GM18907 (cell line): Measurements from ENCODE around the gene MRM3.
"Not testable (repeated sequence)": the region's sequence is repeated elsewhere in the genome, so short reads cannot be mapped to it uniquely, and the experiment has no call there.

ENCODE experiments used
- ATAC-seq: cut with Tn5 transposase; IDR thresholded peaks from one replicate; pipeline ENCODE4 v1.9.1; 2021; ENCODE audit warnings: mild to moderate bottlenecking, moderate library complexity; ENCODE audit not compliant: unreplicated experiment

Gene MRM3, protein sequence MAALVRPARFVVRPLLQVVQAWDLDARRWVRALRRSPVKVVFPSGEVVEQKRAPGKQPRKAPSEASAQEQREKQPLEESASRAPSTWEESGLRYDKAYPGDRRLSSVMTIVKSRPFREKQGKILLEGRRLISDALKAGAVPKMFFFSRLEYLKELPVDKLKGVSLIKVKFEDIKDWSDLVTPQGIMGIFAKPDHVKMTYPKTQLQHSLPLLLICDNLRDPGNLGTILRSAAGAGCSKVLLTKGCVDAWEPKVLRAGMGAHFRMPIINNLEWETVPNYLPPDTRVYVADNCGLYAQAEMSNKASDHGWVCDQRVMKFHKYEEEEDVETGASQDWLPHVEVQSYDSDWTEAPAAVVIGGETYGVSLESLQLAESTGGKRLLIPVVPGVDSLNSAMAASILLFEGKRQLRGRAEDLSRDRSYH

DNA sequence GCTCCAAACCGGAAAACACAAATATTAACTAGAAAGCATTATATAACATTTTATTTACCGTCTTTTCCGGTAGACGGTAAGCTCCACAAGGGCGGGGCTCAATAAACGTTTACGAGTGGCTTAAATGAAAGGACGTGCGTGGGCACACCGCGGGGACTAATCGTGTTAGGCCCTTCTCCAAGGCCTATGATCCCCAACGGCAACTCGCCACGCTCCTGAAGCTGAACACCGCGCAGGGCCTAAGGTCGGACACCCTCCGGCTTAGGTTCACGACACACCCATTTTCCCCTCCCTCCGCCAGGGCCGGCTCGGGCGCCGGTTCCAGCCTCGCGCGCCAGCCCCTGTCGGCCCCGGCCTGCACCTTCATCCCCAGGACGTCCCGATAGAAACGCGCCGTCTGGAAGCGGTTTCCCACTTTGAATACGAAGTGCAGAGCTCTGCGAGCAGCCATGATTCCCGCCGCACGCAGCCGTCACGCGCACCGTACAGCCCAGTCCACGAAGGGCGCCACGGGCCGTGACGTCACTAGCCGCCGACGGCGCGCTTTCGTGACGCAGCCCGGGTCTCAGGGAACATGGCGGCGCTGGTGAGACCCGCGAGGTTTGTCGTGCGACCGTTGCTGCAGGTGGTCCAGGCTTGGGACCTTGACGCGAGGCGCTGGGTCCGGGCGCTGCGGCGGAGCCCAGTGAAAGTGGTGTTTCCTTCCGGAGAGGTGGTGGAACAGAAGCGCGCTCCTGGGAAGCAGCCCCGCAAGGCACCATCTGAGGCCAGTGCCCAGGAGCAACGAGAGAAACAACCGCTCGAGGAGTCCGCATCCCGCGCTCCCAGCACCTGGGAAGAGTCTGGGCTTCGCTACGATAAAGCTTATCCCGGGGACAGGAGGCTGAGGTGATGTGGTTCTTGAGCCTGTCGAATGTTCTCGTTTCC lies at the start of gene MRM3, which contains the start of gene GLOD4:
Gene MRM3 (plus strand): TSS at position 549 of the 927 bp plus-strand sequence. CDS start 26 bp downstream, at position 575.
Gene GLOD4 (minus strand): TSS at position 476 of the 927 bp plus-strand sequence. CDS start 25 bp downstream, at position 451.
- ATAC-seq, result peak; percentile 84

DNA sequence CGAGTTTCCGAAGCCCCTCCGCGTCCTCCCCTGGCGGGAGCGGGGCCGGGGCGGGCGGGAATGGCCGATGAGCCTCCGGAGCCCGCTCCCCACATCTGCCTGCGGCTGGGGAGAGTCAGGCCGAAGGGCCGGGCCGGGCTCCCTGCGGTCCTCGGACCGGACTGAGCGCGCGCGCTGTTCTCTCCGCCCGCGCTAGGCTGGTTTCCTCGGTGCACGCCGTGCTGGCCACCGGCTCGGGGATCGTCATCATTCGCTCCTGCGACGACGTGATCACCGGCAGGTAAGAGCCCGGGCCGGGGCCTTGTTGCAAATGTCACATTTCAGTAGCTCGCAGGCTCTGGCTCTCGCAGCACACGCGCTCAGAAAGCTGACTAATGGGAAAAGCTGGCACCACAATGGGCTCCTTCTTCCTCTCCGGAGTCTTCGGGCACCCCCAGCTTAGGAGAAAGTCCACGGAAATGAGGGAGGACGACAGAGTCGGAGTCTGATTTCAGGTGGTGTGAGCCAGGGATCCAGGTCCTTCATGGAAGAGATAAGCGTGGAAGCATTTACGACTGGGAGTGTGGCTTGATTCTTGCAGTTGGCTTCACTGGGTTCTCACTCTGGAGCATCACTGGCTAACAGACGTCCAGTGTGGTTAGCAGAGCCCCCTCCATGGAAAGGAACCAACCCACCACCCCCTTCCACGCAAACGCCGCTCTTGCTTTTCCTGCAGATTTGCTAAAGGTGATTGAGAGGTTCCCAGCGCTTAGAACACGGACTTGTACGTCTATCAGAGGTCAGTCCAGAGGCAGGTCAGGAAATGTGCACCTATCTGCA lies 49.0 kb upstream of the MRM3 start:
- ATAC-seq, result peak; percentile 32

DNA sequence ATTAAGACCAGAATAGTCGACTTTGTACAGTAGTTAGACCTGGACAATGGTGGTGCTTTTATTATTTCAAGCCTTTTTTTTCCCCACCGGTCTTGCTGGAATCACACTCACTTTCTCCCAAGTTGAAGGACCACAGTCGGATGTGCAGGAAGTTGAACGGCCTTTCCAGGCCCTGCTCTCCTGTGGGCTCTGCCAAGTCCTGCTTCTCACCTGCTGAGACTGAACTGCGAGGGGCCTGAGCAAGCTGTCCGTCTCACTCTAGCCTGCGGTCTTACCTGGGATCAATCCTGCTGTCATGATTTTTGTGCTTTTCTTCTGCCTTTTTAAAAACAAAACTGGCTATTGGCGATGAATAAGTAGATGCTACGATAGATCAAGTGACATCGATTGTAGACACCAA lies 48.4 kb upstream of the MRM3 start:
- ATAC-seq, result no peak

DNA sequence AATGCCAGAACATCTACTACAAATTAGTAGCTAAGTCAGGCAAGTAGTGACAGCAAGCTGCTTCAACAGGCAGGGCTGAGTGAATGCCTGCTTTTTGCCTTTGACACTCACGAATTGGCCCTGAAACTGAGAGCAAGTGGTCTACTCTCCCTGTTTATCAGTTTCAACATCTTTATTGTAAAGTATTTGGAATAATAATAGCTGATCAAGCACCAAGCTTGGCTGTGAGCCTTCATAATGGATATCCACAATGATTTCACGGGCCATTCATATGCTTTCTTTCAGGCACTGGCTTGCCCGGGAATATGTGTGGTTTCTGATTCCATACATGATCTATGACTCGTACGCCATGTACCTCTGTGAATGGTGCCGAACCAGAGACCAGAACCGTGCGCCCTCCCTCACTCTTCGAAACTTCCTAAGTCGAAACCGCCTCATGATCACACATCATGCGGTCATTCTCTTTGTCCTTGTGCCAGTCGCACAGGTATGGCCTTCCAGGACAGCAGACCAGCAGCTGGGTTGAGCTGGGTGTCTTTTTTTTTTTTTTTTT lies 44.5 kb upstream of the MRM3 start:
- ATAC-seq, result no peak

DNA sequence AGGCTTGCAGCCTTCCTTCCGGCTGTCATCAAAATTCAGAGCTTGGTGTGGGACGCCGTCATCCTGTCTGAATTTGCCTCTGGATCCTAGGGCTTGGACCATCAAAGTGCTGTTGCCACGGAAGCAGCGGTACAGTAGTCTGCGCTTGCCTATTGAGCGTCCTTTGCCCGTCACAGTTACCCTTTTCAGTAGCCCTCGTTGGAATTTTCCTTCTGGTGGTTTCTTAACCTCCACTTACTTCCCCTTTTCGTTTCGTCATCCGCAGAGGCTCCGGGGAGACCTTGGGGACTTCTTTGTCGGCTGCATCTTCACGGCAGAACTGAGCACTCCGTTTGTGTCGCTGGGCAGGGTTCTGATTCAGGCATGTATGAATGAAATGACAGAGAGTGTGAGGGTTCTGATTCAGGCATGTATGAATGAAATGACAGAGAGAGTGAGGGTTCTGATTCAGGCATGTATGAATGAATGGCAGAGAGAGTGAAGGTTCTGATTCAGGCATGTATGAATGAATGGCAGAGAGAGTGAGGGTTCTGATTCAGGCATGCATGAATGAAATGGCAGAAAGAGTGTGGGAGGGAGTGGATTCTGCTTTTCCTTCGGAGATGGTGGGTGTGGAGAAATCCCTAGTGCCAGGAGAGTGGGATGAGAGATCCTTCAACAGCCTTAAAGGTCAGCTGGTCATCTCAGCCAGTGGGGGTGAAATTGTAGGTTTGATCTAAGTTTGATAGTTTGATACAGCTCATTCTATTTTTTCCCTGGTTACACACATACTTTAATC lies 41.7 kb upstream of the MRM3 start:
- peak; percentile 66 for ATAC-seq

DNA sequence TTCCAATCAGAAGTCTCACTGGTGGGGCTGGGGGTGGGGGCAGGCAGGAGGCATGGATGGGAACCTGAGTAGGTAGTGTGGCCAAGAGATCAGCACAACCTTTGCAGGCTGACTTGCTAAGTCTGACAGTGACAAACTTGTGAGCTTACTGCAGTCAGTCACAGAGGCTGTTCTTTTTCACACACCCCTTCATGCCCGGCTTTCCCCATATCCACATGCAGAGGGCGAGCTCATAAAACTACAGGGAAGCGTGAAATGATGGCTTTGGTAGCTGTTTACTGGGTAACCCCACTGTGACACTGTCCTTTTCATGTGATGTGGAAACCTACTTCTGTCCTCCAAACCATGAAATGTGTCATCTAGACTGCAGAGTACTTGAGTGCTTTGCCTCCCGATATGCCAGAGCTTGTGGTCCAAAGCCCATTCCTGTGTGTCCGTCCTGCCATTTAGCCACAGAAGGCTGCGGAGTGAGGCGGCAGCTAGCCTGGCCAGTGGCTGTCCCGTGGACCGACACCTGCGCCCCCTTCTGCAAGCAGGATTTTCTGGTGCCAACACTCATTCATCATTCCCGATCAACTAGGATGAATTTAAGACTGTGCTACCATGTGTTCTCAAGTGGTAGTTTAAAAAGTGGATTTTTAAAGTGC lies 39.9 kb upstream of the MRM3 start:
- no peak for ATAC-seq

DNA sequence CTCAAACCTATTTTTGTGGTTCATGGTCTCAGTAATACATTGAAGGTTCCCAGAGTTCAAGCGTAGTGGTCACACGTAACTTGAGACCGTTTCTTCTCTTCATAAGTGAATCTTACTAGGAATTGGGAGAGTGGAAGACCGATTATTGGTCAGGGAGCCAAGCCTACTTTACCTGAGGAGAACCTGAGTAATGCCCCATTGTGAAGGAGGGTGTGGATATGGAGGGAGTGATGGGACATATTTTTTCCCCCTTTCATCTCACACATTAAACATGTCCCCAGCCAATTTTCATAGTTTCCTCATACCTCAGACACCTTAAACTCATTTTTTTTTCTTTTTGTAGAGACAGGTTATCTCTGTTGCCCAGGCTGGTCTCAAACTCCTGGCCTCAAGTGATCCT lies 39.0 kb upstream of the MRM3 start:
- ATAC-seq, result no peak

DNA sequence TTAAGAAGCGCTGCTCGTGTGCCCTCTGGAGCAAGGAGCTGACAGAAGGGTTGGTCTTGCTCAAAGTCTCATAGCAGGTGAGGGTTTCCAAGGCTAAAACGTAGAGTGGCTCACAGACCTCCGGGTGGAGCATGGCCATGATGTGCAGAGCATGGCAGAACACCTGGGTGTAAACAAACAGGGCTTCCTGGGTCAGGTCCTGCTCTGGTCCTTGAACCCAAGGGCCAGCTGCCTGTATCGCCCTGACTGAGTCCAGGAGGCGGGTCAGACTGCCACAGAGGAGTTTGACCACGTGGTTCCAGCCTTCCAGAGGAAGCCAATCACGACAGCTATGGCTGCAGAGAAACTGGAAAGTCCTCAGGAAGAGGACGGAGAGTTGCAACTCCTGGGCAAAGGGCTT lies 37.2 kb upstream of the MRM3 start:
- ATAC-seq, result no peak

DNA sequence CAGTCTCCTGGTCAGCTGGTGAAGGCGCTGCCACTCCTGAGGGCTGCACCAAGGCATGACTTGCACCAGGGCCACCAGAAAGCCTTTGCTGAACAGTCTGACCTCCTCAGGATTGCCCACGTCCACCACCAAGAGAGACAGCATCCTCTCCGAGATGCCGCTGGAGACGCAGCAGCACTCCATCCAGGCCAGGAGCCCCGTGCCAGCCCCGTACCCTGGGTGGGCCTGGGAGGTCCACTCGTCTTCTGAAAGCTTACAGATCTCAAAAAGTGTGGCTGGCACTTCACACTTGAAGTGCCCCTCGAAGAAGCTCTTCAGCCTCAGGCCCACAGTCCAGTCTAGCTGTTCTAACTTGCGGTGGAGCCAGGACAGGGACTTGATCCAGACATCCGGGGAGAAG lies 36.7 kb upstream of the MRM3 start:
- ATAC-seq, result no peak

DNA sequence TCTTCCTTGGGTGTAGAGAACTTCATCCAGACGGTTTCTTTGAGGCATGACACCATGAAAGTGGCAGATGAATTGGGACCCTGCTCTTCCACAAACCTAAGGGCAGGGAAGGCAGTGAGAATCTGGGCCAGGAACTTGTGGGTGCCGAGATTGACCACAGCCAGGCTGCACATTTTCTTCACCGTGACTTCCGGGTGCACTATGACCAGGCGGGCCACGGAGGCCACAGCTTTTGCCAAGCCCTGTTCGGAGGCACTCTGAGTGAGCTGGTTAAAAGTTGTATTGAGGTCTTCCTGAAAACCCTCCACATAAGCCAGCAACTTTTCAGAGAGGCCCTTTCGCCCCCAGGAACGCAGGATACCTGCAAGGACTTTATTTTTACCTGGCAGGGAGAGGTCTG lies 36.0 kb upstream of the MRM3 start:
- no peak for ATAC-seq

DNA sequence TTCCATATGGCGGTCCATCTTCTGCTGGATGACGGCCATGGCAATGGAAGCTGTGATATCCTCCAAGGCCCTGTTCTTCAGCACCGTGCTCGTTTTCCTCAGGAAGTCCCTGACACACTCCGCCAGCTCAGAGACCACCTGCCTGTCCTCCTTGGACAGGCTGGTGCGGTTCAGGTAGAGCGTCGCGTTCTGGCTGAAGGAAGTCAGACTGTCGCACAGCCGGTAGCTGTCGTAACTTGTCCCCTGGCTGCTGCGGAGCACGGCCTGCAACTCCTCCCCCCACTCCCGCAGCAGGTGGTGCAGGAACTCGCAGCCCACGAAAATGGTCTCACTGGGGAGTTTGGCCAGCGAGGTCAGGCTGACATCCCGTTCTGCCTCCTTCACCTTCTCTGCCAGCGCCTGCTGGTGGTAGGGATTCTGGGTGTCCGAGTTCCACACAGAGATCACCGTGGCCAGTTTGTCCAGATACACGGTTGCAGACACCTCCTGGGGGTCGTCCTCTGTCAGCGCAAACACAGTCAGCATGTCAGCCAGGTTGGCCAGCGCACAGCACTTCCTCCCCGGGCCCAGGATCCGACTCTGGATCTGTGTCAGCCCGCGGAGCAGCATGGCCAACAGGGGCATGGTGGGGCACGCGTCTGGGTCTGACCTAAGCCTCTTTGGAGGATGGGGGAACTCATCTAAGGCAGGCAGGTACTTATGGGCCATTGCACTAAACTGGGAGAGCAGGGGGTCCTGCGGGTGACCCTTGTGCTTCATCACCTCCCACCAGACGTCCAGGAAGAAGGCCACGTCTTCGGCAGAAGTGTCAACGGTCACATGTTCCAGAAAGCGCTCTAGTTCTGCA lies 35.1 kb upstream of the MRM3 start:
- no peak for ATAC-seq

DNA sequence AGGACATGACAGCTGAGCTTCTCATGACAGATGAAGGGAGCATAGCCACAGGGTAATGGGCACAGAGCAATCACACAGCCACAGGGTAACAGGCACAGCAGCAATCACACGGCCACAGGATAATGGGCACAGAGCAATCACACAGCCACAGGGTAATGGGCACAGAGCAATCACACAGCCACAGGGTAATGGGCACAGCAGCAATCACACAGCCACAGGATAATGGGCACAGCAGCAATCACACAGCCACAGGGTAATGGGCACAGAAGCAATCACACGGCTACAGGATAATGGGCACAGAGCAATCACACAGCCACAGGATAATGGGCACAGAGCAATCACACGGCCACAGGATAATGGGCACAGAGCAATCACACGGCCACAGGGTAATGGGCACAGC lies 33.5 kb upstream of the MRM3 start:
- ATAC-seq, result not testable (repeated sequence)

DNA sequence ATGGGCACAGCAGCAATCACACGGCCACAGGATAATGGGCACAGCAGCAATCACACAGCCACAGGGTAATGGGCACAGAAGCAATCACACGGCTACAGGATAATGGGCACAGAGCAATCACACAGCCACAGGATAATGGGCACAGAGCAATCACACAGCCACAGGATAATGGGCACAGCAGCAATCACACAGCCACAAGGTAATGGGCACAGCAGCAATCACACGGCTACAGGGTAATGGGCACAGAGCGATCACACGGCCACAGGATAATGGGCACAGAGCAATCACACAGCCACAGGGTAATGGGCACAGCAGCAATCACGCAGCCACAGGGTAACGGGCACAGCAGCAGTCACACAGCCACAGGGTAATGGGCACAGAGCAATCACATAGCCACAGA lies 32.8 kb upstream of the MRM3 start:
- ATAC-seq, result not testable (repeated sequence)

DNA sequence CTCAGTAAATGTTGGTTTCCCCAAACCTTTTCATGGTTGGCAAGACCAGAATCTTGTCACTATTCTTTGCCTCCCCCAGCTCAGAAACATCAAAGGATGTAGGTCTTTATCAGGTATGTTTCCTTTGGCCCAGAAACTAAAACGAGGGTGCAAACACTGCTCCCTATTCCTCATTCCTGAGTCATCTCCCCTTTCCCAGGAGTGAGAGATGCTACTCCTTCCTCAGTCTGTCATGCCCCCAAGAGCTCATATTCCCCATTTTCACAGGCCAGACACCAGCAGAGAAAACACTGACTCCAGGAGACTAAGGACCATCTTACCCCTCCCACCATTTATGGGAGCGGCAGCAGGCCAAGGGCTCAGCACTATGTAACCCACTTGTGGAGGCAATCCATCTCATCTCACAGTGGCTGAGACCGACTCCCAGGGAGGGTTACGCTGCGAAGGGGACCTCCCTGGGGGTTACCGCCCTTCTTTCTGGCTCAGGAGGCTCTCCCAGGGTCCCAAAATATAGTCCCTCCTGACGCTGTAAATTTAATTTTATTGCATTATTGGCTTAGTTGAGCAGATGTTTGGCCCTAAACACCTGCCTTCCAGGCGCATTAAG lies 31.6 kb upstream of the MRM3 start:
- no peak for ATAC-seq

DNA sequence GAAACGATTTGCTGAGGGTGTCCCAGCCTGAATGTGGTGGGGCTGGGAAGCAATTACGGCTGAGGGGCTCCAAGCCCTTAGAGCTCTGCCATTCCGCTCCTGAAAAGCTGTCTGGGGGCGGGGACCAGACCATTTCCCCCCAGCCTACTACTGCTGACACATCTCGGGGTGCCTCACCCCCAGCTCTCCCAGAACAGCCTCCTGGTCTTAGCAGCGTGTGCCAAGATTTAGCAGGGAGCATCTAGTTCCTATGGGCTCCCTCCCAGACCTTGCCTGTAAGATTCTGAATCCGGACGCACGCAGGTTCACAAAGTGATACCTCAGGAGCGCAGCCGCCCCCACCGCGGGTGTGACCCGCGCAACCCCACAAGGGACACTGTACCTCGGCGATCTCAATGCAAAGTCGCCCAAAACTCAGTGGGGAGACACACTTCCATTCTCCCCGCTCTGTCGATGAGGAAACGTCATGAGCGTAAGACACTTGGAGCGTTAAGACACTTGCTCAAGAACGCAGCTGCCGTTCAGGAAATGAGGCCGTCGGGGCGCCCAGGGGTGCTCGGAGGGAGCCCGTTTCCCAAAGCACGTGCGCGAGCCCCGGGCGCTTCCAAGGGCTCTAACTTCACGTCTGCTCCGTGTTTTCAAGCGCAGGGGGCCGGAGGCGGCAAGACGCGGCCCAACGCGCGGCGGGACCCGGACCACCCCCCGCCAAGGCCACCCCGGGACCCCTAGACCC lies 30.7 kb upstream of the MRM3 start:
- peak; percentile 40 for ATAC-seq

DNA sequence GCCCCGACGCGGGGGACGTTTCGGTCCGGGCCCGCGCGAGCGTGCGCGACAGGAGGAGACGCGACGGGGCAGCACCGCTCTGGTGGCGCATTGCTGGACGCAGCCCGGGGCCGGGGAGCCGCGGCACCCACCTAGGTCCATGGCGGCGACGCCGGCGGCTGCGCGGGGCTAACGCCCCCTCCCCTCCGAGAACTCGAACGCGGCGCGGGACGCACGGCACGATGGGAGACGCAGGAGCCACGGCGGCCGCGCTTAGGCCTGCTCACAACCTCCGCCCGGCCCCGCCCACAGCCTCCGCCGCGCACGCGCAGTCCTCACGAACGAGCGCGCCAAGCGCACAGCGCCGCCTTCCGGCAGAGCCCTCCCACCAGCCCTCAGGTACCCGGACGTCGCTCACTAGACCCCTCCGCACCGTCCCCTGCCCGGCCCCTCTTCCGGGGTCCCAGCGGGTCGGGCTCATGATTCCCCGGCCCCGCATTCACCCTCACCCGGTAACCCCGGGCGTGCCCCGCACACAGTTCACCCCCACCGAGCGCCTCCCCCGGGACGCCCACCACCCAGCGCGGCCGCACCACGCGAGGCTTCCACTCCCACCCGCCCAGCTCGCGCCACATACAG lies 30.0 kb upstream of the MRM3 start, which contains the start of gene GEMIN4:
Gene GEMIN4 (minus strand): TSS at position 263 of the 618 bp plus-strand sequence. CDS start 122 bp downstream, at position 141.
- ATAC-seq, result peak; percentile 85
